NCI-H1105 treated with DMSO at 0.1 percent for 48 hours (cell line): ENCODE results near the gene IGF1R.
"Not testable (repeated sequence)": the region's sequence is repeated elsewhere in the genome, so short reads cannot be mapped to it uniquely, and the experiment has no call there.

Source experiments
- DNase-seq: peaks from one replicate; lab custom pipeline; 2025; lab: John Stamatoyannopoulos, UW

The IGF1R gene

GRCh38 chr15:98997755-98998154 is 349.4 kb downstream of the IGF1R start:
- DNase-seq: no peak

DNA sequence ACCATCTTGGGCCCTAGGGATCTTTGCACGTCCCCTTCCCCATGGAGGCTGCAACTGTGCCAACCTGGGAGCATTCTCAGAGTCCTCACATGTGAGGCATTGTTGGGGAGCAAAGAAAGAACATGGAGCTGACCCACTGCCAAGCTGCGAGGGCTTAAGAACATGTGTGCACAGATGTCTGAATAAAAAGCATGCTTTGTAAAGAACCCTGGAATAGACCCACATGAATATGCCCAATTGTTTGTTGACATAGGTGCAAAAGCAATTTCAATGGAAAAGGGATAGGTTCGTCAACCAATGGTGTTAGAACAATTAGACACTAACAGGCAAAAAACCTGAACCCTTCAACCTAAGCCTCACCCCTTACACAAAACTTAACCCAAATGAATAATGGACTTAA is 349.9 kb downstream of the IGF1R start:
- DNase-seq: no peak

- no peak for DNase-seq
Observed at GRCh38 chr15:98999233-98999632, 350.9 kb downstream of the IGF1R start.

DNA sequence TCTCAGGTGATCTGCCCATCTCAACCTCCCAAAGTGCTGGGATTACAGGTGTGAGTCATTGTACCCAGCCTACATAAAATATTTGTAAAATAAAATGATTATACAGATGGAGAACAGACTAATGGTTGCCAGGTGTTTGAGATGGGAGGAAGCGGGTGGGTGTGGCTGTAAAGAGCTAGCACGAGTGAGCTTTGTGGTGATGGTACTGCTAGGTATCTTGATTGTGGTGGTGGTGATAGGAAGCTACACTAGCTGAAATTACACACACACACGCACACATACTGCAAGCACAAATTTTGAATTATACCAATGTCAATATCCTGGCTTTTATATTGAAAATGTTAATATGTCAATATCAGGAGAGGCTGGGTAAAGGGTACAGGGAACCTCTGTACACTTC is 353.9 kb downstream of the IGF1R start:
- DNase-seq: no peak

GRCh38 chr15:99003317-99003716 is 355.0 kb downstream of the IGF1R start:
- not testable (repeated sequence) for DNase-seq

- DNase-seq: not testable (repeated sequence)
Observed at GRCh38 chr15:99004998-99005974, 356.9 kb downstream of the IGF1R start.

DNA sequence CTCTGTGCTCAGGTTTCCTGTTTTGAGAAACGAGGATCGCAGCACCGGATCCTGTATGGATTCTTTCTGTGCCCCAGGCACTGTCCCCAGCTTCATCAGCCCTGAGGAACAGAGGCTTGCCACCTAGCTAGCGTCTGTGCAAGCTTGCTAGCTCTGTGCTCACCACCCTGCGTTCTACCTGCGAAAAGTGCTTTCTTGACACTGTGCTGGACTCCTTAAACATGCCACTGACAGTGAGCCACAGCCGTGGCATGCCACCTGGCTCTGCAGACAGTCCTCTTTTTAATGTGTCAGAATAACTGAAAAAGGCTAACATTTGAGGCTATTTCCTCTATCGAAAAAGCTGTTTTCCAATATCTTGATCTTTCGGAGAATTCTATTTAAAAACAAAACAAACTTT is 357.8 kb downstream of the IGF1R start:
- no peak for DNase-seq

GRCh38 chr15:99006904-99007495 is 358.7 kb downstream of the IGF1R start:
- DNase-seq: no peak

DNA sequence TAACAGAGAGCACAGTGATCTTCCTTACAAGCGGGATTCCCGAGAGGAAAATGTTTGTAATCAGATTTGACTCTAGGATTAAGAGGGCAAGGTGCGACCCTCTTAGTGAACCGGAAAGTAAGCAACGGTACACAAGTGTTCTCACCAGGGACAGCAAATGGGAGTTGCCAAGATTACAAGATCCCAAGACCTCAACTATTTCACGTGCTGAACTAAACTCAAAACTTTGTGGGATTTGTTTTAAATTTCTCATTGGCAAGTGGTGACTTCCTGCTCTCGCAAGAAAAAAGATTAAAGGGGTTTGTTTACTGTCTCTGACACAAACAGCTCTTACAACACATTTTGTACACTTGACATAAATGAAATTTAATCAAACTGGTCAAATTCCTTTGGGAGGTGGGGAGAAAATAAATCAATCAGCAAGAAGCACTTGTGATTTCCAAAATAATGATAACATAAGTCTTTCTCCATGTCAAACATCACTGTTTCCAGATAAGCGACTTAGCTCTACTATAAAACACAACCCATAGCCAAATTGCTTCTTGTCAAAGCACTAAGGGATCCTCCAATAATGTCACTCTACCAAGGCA is 361.5 kb downstream of the IGF1R start:
- no peak for DNase-seq

DNA sequence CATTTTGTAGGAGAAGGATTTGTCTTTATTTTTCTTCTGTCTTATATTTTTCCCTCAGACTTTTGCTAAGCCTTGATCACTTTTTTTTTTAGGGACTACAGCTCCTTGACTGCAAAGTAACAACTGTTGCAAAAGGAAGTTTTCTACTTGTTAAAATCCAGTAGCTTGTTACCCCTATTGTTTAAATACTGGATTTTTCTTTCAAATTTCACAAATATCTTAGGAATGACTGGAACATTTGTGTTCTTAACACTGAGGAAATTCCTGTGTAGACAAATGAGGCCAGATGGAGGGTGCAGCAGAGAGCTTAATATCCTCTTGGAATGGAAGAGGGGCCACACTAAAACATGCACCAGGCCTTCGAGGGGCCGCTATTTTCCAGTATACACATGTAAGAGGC is 362.4 kb downstream of the IGF1R start:
- DNase-seq: no peak
